Measurements from ENCODE around the gene CD99L2.

CD99L2 gene

GRCh38 chrX:150935467-150935866, 37.0 kb upstream of the CD99L2 start:
- peak; percentile 1 for DNase-seq (ENCODE audit: low read depth)
- no peak overlapping the region for H3K4me3 ChIP-seq (replicated peaks; ENCODE audit: low read depth, low read length)
- no peak for TF ChIP-seq CTCF (IDR thresholded peaks at IDR 0.05; ENCODE audit: low read length, missing control alignments)

GRCh38 chrX:150934453-150934852, 36.0 kb upstream of the CD99L2 start:
- no peak overlapping the region for H3K4me3 ChIP-seq (replicated peaks; ENCODE audit: low read depth, low read length)
- no peak for TF ChIP-seq CTCF (IDR thresholded peaks at IDR 0.05; ENCODE audit: low read length, missing control alignments)
- DNase-seq (ENCODE audit: low read depth): peak; percentile 31

GRCh38 chrX:150933945-150934350, 35.5 kb upstream of the CD99L2 start:
- no peak for TF ChIP-seq CTCF (IDR thresholded peaks at IDR 0.05; ENCODE audit: low read length, missing control alignments)
- no peak overlapping the region for H3K4me3 ChIP-seq (replicated peaks; ENCODE audit: low read depth, low read length)
- no peak for DNase-seq (ENCODE audit: low read depth)

GRCh38 chrX:150929058-150929457, 30.6 kb upstream of the CD99L2 start:
- no peak for DNase-seq (ENCODE audit: low read depth)
- H3K4me3 ChIP-seq (replicated peaks; ENCODE audit: low read depth, low read length): no peak overlapping the region
- TF ChIP-seq CTCF (IDR thresholded peaks at IDR 0.05; ENCODE audit: low read length, missing control alignments): no peak

- no peak for DNase-seq (ENCODE audit: low read depth)
- H3K4me3 ChIP-seq (replicated peaks; ENCODE audit: low read depth, low read length): no peak overlapping the region
- TF ChIP-seq CTCF (IDR thresholded peaks at IDR 0.05; ENCODE audit: low read length, missing control alignments): no peak
Observed at GRCh38 chrX:150926791-150927190, 28.3 kb upstream of the CD99L2 start.

GRCh38 chrX:150926304-150926703, 27.8 kb upstream of the CD99L2 start:
- no peak overlapping the region for H3K4me3 ChIP-seq (replicated peaks; ENCODE audit: low read depth, low read length)
- no peak for TF ChIP-seq CTCF (IDR thresholded peaks at IDR 0.05; ENCODE audit: low read length, missing control alignments)
- DNase-seq (ENCODE audit: low read depth): peak; percentile 1

GRCh38 chrX:150919401-150919800, 20.9 kb upstream of the CD99L2 start:
- DNase-seq (ENCODE audit: low read depth): no peak
- H3K4me3 ChIP-seq (replicated peaks; ENCODE audit: low read depth, low read length): no peak overlapping the region
- TF ChIP-seq CTCF (IDR thresholded peaks at IDR 0.05; ENCODE audit: low read length, missing control alignments): no peak
